Neural progenitor cell (in vitro differentiated cells): ENCODE data around the gene LBP. TPM values are rescaled to one million over a fixed set of nuclear protein-coding genes. Genes with fewer than 3 reads are reported as not detected.

Source experiments
- DNase-seq: peaks from one replicate; pipeline ENCODE4 v3.0.0-alpha.2; 2016; ENCODE audit warnings: low spot score
- H2AFZ ChIP-seq: fragments of 200-600 bp; sonication (generic); replicated peaks from 2 replicates; pipeline ENCODE4 v1.6.1; 2016; ENCODE audit warnings: antibody characterized with exemption
- H3F3A ChIP-seq: fragments of 200-600 bp; sonication (generic); 2 replicates; pipeline ENCODE4 v1.6.1; 2016; ENCODE audit warnings: antibody characterized with exemption, low read depth
- H3K27ac ChIP-seq: fragments of 200-600 bp; sonication (generic); 2 replicates; pipeline ENCODE4 v1.5.1; 2016; ENCODE audit warnings: mild to moderate bottlenecking
- H3K27me3 ChIP-seq: fragments of 200-600 bp; sonication (generic); 2 replicates; pipeline ENCODE4 v1.6.1; 2016; ENCODE audit warnings: mild to moderate bottlenecking, moderate library complexity
- H3K36me3 ChIP-seq: fragments of 200-600 bp; sonication (generic); 2 replicates; pipeline ENCODE4 v1.5.1; 2016
- H3K4me1 ChIP-seq: fragments of 200-600 bp; sonication (generic); 2 replicates; pipeline ENCODE4 v1.6.1; 2016; ENCODE audit warnings: mixed run types
- H3K4me2 ChIP-seq: fragments of 200-600 bp; sonication (generic); 2 replicates; pipeline ENCODE4 v1.6.1; 2016
- H3K4me3 ChIP-seq: fragments of 200-600 bp; sonication (generic); 2 replicates; pipeline ENCODE4 v1.5.1; 2016
- H3K79me2 ChIP-seq: fragments of 200-600 bp; sonication (generic); 2 replicates; pipeline ENCODE4 v1.6.1; 2016; ENCODE audit warnings: low read depth
- H3K9ac ChIP-seq: fragments of 200-600 bp; sonication (generic); 2 replicates; pipeline ENCODE4 v1.6.1; 2016
- H3K9me3 ChIP-seq: fragments of 200-600 bp; sonication (generic); 2 replicates; pipeline ENCODE4 v1.5.1; 2016; ENCODE audit warnings: low read depth
- H4K20me1 ChIP-seq: fragments of 200-600 bp; sonication (generic); 2 replicates; pipeline ENCODE4 v1.6.1; 2016; ENCODE audit warnings: low read depth
- H3K27ac Mint-ChIP-seq: 3 replicates; pipeline ENCODE4 v1.8.0; 2021; ENCODE audit warnings: mixed read lengths
- H3K27me3 Mint-ChIP-seq: 2 replicates; pipeline ENCODE4 v1.8.0; 2022; ENCODE audit warnings: low read depth, mild to moderate bottlenecking, inconsistent platforms, moderate library complexity, mixed read lengths; ENCODE audit not compliant: insufficient read depth
- H3K36me3 Mint-ChIP-seq: 3 replicates; pipeline ENCODE4 v1.8.0; 2021; ENCODE audit warnings: mixed read lengths
- H3K4me1 Mint-ChIP-seq: 3 replicates; pipeline ENCODE4 v1.8.0; 2021; ENCODE audit warnings: mixed read lengths
- H3K4me3 Mint-ChIP-seq: 3 replicates; pipeline ENCODE4 v1.8.0; 2021; ENCODE audit warnings: mild to moderate bottlenecking, moderate library complexity, mixed read lengths
- H3K9me3 Mint-ChIP-seq: 3 replicates; pipeline ENCODE4 v1.8.0; 2020; ENCODE audit warnings: mixed read lengths
- EZH2 ChIP-seq: fragments of 200-600 bp; sonication (generic); IDR thresholded peaks from 2 replicates; pipeline ENCODE4 v1.6.1; 2017; ENCODE audit warnings: antibody characterized with exemption, mild to moderate bottlenecking, moderate library complexity
- EZH2phosphoT487 ChIP-seq: fragments of 200-600 bp; sonication (generic); IDR thresholded peaks from 2 replicates; pipeline ENCODE4 v1.6.1; 2017; ENCODE audit warnings: antibody characterized with exemption
- total RNA-seq: library from RNA; depleted of rRNA; stranded (reverse); fragments of >200 nt; gene quantifications from 2 replicates; pipeline ENCODE4 v1.2.3, GENCODE V29; 2015; ENCODE audit warnings: low replicate concordance
- TF ChIP-seq, protein P1 (sequence below): fragments of 200-600 bp; sonication (generic); IDR thresholded peaks from 2 replicates; pipeline ENCODE4 v1.5.1; 2017; ENCODE audit warnings: antibody characterized with exemption, mild to moderate bottlenecking

Gene LBP
- total RNA-seq, 1 donor from 2014 or later = not detected

DNA sequence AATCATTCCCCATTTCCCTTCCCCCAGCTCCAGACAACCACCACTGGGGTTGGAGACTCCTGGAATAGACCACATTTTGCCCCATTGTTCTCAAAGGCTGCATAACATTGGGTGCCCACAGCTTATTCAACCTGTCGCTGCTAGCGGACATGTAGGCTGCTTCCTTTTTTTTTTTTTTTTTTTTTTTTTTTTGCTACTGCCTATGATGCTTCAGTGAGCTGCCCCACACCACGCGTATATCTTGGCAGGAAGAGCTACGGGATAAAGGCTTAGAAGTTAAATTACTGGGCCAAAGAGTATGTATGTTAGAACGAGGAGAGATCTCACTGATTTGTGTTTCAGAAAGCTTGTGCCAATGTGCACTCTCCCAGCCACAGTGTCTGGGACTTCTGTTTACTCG lies 7.0 kb downstream of the LBP start:
- no peak overlapping the region for H3K27ac Mint-ChIP-seq
- Histone ChIP-seq H3K27ac (no peak overlapping the region), H3K79me2 (no peaks in the 10 kb centered on the region), H3K4me1 (peaks cover 11% of the 10 kb centered on the region), H3K36me3 (no peaks in the 10 kb centered on the region), H3K4me2 (peak overlapping the region; percentile 27), H3K27me3 (no peaks in the 10 kb centered on the region), H3F3A (peaks cover 14% of the 10 kb centered on the region), H3K4me3 (no peak overlapping the region), H3K9ac (no peak overlapping the region), H4K20me1 (no peaks in the 10 kb centered on the region), H3K9me3 (no peaks in the 10 kb centered on the region), H2AFZ (no peak overlapping the region)
- H3K36me3 Mint-ChIP-seq = no peaks in the 10 kb centered on the region
- DNase-seq = peak; percentile 29
- TF ChIP-seq, protein P1, sequence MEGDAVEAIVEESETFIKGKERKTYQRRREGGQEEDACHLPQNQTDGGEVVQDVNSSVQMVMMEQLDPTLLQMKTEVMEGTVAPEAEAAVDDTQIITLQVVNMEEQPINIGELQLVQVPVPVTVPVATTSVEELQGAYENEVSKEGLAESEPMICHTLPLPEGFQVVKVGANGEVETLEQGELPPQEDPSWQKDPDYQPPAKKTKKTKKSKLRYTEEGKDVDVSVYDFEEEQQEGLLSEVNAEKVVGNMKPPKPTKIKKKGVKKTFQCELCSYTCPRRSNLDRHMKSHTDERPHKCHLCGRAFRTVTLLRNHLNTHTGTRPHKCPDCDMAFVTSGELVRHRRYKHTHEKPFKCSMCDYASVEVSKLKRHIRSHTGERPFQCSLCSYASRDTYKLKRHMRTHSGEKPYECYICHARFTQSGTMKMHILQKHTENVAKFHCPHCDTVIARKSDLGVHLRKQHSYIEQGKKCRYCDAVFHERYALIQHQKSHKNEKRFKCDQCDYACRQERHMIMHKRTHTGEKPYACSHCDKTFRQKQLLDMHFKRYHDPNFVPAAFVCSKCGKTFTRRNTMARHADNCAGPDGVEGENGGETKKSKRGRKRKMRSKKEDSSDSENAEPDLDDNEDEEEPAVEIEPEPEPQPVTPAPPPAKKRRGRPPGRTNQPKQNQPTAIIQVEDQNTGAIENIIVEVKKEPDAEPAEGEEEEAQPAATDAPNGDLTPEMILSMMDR = no peak
- no peak for TF ChIP-seq EZH2phosphoT487
- TF ChIP-seq EZH2 = no peak
- peaks cover 7% of the 10 kb centered on the region for H3K27me3 Mint-ChIP-seq
- H3K4me1 Mint-ChIP-seq = peaks cover 5% of the 10 kb centered on the region
- no peaks in the 10 kb centered on the region for H3K9me3 Mint-ChIP-seq
- no peak overlapping the region for H3K4me3 Mint-ChIP-seq

DNA sequence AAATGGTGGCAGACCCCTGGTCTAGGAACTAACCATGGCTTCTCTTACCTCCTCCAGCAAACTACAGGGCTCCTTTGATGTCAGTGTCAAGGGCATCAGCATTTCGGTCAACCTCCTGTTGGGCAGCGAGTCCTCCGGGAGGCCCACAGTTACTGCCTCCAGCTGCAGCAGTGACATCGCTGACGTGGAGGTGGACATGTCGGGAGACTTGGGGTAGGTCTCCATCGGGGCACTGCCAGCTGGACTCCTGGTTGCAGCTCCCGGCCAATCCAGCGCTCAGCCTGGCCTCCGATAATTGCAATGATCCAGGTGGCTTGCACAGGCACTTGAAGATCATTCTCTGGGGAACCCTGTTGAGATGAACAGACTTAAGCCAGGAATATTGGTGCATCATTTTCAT lies 7.9 kb downstream of the LBP start:
- Histone ChIP-seq H3K36me3 (no peaks in the 10 kb centered on the region), H2AFZ (no peak overlapping the region), H3K9ac (no peak overlapping the region), H3K79me2 (no peaks in the 10 kb centered on the region), H3K27me3 (no peaks in the 10 kb centered on the region), H3K4me2 (no peak overlapping the region), H3F3A (peaks cover 14% of the 10 kb centered on the region), H3K4me3 (no peak overlapping the region), H3K27ac (no peak overlapping the region), H4K20me1 (no peaks in the 10 kb centered on the region), H3K9me3 (no peaks in the 10 kb centered on the region), H3K4me1 (peaks cover 11% of the 10 kb centered on the region)
- H3K9me3 Mint-ChIP-seq = no peaks in the 10 kb centered on the region
- no peak overlapping the region for H3K4me3 Mint-ChIP-seq
- no peak for DNase-seq
- TF ChIP-seq EZH2phosphoT487 (no peak), EZH2 (no peak)
- TF ChIP-seq, protein P1 = no peak
- H3K4me1 Mint-ChIP-seq = peaks cover 5% of the 10 kb centered on the region
- no peaks in the 10 kb centered on the region for H3K36me3 Mint-ChIP-seq
- peaks cover 7% of the 10 kb centered on the region for H3K27me3 Mint-ChIP-seq
- H3K27ac Mint-ChIP-seq = no peak overlapping the region

DNA sequence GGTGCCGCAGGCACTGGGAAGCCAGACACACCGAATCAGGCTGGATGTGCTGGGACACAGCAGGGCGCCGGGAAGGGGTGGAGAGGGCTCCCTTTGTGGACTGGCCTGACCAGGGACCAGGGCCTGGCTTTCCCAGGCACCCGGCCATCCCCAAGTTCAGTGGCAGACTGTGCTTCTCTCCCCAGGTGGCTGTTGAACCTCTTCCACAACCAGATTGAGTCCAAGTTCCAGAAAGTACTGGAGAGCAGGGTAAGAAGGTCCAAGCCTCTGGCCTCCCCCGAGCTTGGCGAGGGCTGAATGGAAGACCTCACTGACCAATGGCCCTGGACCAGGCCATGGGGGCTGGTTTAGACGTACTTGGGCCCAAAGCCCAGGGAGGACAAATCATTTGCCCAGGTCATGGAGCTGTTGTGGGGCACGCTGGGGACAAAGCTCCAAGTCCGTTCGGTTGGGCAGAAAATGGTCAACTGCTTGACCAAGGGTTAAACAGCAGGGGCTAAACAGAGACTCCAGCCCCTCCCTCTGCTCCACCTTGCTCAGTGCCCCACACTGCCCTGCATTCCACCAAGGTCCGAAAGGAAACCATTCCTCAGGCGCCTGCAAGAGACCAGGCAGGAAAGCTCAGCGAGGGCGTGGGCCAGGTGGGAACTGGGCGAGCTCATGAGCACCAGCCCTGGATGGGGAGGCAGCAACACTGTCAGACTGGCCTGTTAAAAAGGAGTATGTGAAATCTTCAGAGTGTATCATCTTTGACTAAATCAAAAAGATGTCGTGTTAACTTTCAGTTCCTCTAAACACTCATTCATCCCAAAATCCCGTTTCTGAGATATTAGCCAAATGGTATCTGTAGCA lies 9.1 kb downstream of the LBP start:
- peaks cover 11% of the 10 kb centered on the region for H3K4me1 ChIP-seq
- no peaks in the 10 kb centered on the region for H3K36me3 Mint-ChIP-seq
- H3K4me2 ChIP-seq = no peak overlapping the region
- H3K27ac ChIP-seq = no peak overlapping the region
- no peaks in the 10 kb centered on the region for H4K20me1 ChIP-seq
- DNase-seq = no peak
- no peak overlapping the region for H3K27ac Mint-ChIP-seq
- H3K27me3 ChIP-seq = no peaks in the 10 kb centered on the region
- no peak overlapping the region for H2AFZ ChIP-seq
- H3K9ac ChIP-seq = no peak overlapping the region
- H3K4me3 Mint-ChIP-seq = no peak overlapping the region
- no peaks in the 10 kb centered on the region for H3K36me3 ChIP-seq
- H3F3A ChIP-seq = peaks cover 14% of the 10 kb centered on the region
- TF ChIP-seq EZH2 = no peak
- TF ChIP-seq, protein P1 = no peak
- H3K27me3 Mint-ChIP-seq = peaks cover 7% of the 10 kb centered on the region
- no peaks in the 10 kb centered on the region for H3K9me3 Mint-ChIP-seq
- H3K79me2 ChIP-seq = no peaks in the 10 kb centered on the region
- H3K9me3 ChIP-seq = no peaks in the 10 kb centered on the region
- H3K4me3 ChIP-seq = no peak overlapping the region
- peaks cover 5% of the 10 kb centered on the region for H3K4me1 Mint-ChIP-seq
